ENCODE data around the gene KANK2. TPM values are rescaled to one million over a fixed set of nuclear protein-coding genes. Genes with fewer than 3 reads are reported as not detected.

The KANK2 gene
- total and polyA plus RNA-seq, 2 of the 8 experiments (the other 6 are each of a cell fraction or from before 2014, with no cell fraction given), result 25.2 to 42.3 TPM

- TF ChIP-seq, protein P1, sequence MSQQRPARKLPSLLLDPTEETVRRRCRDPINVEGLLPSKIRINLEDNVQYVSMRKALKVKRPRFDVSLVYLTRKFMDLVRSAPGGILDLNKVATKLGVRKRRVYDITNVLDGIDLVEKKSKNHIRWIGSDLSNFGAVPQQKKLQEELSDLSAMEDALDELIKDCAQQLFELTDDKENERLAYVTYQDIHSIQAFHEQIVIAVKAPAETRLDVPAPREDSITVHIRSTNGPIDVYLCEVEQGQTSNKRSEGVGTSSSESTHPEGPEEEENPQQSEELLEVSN (IDR thresholded peaks at IDR 0.05), result peak; percentile 60; the same call in 1 of the 2 replicates
- TF ChIP-seq FOSL1 (IDR thresholded peaks at IDR 0.05; ENCODE audit: insufficient read depth, low read depth, low read length) (no peak), NRF1 (IDR thresholded peaks at IDR 0.05; ENCODE audit: low read depth, low read length) (no peak), HDAC6 (IDR thresholded peaks at IDR 0.05; ENCODE audit: low read depth, low read length) (no peak), TAF7 (optimal IDR thresholded peaks at IDR 0.05; ENCODE audit: borderline replicate concordance, low read depth, low read length) (no peak), EZH2 (IDR thresholded peaks at IDR 0.05; ENCODE audit: low read depth, low read length, severe bottlenecking) (no peak), RXRA (IDR thresholded peaks at IDR 0.05; ENCODE audit: insufficient read depth, low read depth, low read length) (no peak), ASH2L (IDR thresholded peaks at IDR 0.05; ENCODE audit: low read length) (no peak), BACH1 (IDR thresholded peaks at IDR 0.05; ENCODE audit: low read length) (no peak), SP2 (IDR thresholded peaks at IDR 0.05; ENCODE audit: low read length) (no peak), MAX (IDR thresholded peaks at IDR 0.05) (0 out of 2 replicates have a peak, but pooled peaks have one; percentile 22), NANOG (IDR thresholded peaks at IDR 0.05; ENCODE audit: insufficient read depth, low read depth, low read length, poor library complexity, severe bottlenecking) (no peak), CHD2 (IDR thresholded peaks at IDR 0.05; ENCODE audit: low read length) (no peak), KDM4A (IDR thresholded peaks at IDR 0.05; ENCODE audit: low read depth, low read length, severe bottlenecking) (no peak), CBX5 (IDR thresholded peaks at IDR 0.05; ENCODE audit: low read depth, low read length) (no peak), RFX5 (IDR thresholded peaks at IDR 0.05; ENCODE audit: borderline replicate concordance, low read depth, low read length) (no peak), TBP (IDR thresholded peaks at IDR 0.05; ENCODE audit: low read depth, low read length) (no peak)
- TF ChIP-seq, protein P2, sequence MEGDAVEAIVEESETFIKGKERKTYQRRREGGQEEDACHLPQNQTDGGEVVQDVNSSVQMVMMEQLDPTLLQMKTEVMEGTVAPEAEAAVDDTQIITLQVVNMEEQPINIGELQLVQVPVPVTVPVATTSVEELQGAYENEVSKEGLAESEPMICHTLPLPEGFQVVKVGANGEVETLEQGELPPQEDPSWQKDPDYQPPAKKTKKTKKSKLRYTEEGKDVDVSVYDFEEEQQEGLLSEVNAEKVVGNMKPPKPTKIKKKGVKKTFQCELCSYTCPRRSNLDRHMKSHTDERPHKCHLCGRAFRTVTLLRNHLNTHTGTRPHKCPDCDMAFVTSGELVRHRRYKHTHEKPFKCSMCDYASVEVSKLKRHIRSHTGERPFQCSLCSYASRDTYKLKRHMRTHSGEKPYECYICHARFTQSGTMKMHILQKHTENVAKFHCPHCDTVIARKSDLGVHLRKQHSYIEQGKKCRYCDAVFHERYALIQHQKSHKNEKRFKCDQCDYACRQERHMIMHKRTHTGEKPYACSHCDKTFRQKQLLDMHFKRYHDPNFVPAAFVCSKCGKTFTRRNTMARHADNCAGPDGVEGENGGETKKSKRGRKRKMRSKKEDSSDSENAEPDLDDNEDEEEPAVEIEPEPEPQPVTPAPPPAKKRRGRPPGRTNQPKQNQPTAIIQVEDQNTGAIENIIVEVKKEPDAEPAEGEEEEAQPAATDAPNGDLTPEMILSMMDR (IDR thresholded peaks at IDR 0.05; ENCODE audit: control extremely low read depth in 1 of 3, insufficient read depth in 1 of 3, low read depth in 1 of 3, low read length in 3 of 3), result no peak
- TF ChIP-seq, protein P3, sequence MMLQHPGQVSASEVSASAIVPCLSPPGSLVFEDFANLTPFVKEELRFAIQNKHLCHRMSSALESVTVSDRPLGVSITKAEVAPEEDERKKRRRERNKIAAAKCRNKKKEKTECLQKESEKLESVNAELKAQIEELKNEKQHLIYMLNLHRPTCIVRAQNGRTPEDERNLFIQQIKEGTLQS (IDR thresholded peaks at IDR 0.05; ENCODE audit: insufficient read depth, low read depth, low read length), result no peak
Observed at GRCh38 chr19:11196406-11197287, 698 bp downstream of the KANK2 start (continued).

Data from H1 (cell line).